SJCRH30 (cell line): ENCODE data around the gene EIF4ENIF1. TPM values are rescaled to one million over a fixed set of nuclear protein-coding genes. Genes with fewer than 3 reads are reported as not detected.
"Not testable (repeated sequence)": the region's sequence is repeated elsewhere in the genome, so short reads cannot be mapped to it uniquely, and the experiment has no call there.

Source experiments
- DNase-seq, 2 experiments: peaks; one replicate each; pipeline ENCODE4 v3.0.0-alpha.2; 2015 to 2020
- H3K27ac ChIP-seq: fragments of 250-450 bp; sonication (Bioruptor Pico); 2 replicates; pipeline ENCODE4 v1.5.1; 2020; ENCODE audit warnings: mild to moderate bottlenecking, moderate library complexity
- H3K27me3 ChIP-seq: fragments of 250-450 bp; sonication (Bioruptor Pico); 2 replicates; pipeline ENCODE4 v1.5.1; 2020; ENCODE audit warnings: mild to moderate bottlenecking, moderate library complexity
- H3K36me3 ChIP-seq: fragments of 250-450 bp; sonication (Bioruptor Pico); 2 replicates; pipeline ENCODE4 v1.5.1; 2020; ENCODE audit warnings: mild to moderate bottlenecking, moderate library complexity
- H3K4me1 ChIP-seq: fragments of 250-450 bp; sonication (Bioruptor Pico); 2 replicates; pipeline ENCODE4 v1.5.1; 2020; ENCODE audit warnings: mild to moderate bottlenecking, moderate library complexity
- H3K4me3 ChIP-seq: fragments of 250-450 bp; sonication (Bioruptor Pico); 2 replicates; pipeline ENCODE4 v1.5.1; 2020; ENCODE audit warnings: mild to moderate bottlenecking, moderate library complexity
- H3K9me3 ChIP-seq: fragments of 250-450 bp; sonication (Bioruptor Pico); replicated peaks from 2 replicates; pipeline ENCODE4 v1.5.1; 2020; ENCODE audit warnings: mild to moderate bottlenecking, moderate library complexity
- total RNA-seq: library from RNA; depleted of rRNA; stranded (reverse); fragments of >200 nt; shearing (Covaris generic); gene quantifications from 2 replicates; pipeline ENCODE4 v1.2.3, GENCODE V29; 2014; rRNA removed

The EIF4ENIF1 gene
- 16.3 and 29.7 TPM in 2 replicates for total RNA-seq

- Histone ChIP-seq H3K4me1 (peaks cover 10% of the 10 kb centered on the region), H3K27ac (peak within 1 kb of the TSS; percentile 96), H3K27me3 (no peaks in the 10 kb centered on the region), H3K9me3 (no peaks in the 10 kb centered on the region), H3K36me3 (peaks cover 23% of the 10 kb centered on the region), H3K4me3 (peak within 1 kb of the TSS; percentile 90)
- DNase-seq: peak; percentile 82 to 85
These were observed at the start of gene EIF4ENIF1 for GRCh38 chr22:31489632-31490495. TSS of gene EIF4ENIF1 (minus strand) at chr22:31489842. CDS start at chr22:31488718, 1,124 bp downstream.

GRCh38 chr22:31538815-31539214, 49.2 kb upstream of the EIF4ENIF1 start:
- no peak overlapping the region for H3K27ac ChIP-seq
- no peaks in the 10 kb centered on the region for H3K36me3 ChIP-seq
- H3K4me1 ChIP-seq: no peaks in the 10 kb centered on the region
- no peak overlapping the region for H3K4me3 ChIP-seq
- no peak for DNase-seq
- no peaks in the 10 kb centered on the region for H3K27me3 ChIP-seq
- H3K9me3 ChIP-seq: no peaks in the 10 kb centered on the region

DNA sequence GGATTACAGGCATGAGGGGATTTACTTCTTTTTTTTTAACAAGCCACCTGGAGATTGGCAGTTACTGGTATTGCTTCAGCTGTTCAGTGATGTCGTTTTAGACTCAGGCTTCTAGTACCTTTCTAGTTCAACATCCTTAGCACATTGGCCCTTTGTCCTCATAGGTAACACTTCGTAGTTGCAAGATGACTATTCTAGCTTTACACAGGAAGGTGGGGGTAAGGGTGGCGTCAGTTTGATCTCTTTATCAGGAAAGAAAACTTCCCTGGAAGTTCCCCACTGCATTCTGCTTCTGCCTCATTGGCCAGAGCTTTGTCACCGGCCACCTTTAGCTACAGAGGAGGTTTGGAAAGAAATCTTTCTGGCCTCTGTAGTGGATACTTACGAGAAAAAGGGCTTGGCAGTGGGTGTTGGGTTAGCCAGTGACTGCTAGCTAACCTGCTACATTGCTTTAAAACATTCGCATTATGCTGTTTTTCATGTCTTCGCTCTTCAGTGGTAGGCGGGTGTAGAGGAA, 47.4 kb upstream of the EIF4ENIF1 start:
- Histone ChIP-seq H3K4me3 (no peak overlapping the region), H3K27me3 (no peaks in the 10 kb centered on the region), H3K36me3 (no peaks in the 10 kb centered on the region), H3K9me3 (no peaks in the 10 kb centered on the region), H3K4me1 (no peaks in the 10 kb centered on the region), H3K27ac (no peak overlapping the region)
- DNase-seq: peak in 1 of 2 experiments; percentile 34

- H3K4me3 ChIP-seq: no peak overlapping the region
- no peaks in the 10 kb centered on the region for H3K4me1 ChIP-seq
- H3K27ac ChIP-seq: no peak overlapping the region
- H3K9me3 ChIP-seq: no peaks in the 10 kb centered on the region
- H3K36me3 ChIP-seq: no peaks in the 10 kb centered on the region
- H3K27me3 ChIP-seq: no peaks in the 10 kb centered on the region
- DNase-seq: no peak
These were observed 43.7 kb upstream of the EIF4ENIF1 start for GRCh38 chr22:31533374-31533773.

DNA sequence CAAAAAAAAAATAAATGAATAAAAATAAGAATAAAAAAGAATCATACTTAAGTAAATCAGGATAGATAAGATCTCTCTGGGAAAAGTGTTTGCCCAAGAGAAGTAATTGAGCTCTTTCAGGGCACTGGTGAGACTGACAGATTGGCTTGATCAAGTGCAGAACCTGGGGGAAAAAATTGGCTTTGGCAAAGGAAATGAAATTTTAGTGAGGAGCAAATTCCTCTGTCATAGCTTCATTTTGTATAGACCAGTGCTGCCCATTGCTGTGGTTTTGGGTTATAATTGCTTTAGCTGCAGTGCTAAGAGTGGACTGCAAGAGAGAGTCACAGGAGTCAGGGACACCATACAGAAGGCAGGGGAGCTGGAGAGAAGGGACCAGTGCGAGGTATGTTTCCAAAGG, 42.4 kb upstream of the EIF4ENIF1 start:
- DNase-seq: no peak

GRCh38 chr22:31530823-31531195, 41.2 kb upstream of the EIF4ENIF1 start:
- H3K9me3 ChIP-seq: no peaks in the 10 kb centered on the region
- no peak overlapping the region for H3K4me3 ChIP-seq
- H3K36me3 ChIP-seq: no peaks in the 10 kb centered on the region
- DNase-seq: no peak
- H3K4me1 ChIP-seq: no peaks in the 10 kb centered on the region
- no peak overlapping the region; the same call in 1 of the 2 replicates for H3K27ac ChIP-seq
- H3K27me3 ChIP-seq: no peaks in the 10 kb centered on the region

More for the DNA sequence above, 42.4 kb upstream of the EIF4ENIF1 start:
- H3K27me3 ChIP-seq: no peaks in the 10 kb centered on the region
- no peak overlapping the region for H3K27ac ChIP-seq
- H3K4me3 ChIP-seq: no peak overlapping the region
- H3K36me3 ChIP-seq: no peaks in the 10 kb centered on the region
- H3K9me3 ChIP-seq: no peaks in the 10 kb centered on the region
- H3K4me1 ChIP-seq: no peaks in the 10 kb centered on the region

GRCh38 chr22:31526270-31526669, 36.6 kb upstream of the EIF4ENIF1 start:
- Histone ChIP-seq H3K36me3 (no peaks in the 10 kb centered on the region; the same call in 1 of the 2 replicates), H3K4me3 (no peak overlapping the region), H3K9me3 (no peaks in the 10 kb centered on the region), H3K27me3 (no peaks in the 10 kb centered on the region), H3K27ac (no peak overlapping the region), H3K4me1 (no peaks in the 10 kb centered on the region)
- no peak for DNase-seq

DNA sequence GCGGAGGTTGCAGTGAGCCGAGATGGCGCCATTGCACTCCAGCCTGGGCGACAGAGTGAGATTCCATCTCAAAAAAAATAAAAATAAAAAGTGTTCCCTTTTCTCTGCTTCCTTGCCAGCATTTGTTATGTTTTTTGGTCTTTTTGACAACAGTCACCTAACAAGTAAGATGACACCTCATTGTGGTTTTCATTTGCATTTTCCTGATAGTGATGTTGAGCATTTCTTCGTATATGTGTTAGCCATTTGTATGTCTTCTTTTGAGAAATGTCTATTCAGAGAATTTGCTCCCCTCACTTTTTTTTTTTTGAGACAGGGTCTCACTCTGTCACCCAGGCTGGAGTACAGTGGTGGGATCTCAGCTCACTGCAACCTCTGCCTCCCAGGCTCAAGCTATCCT, 34.5 kb upstream of the EIF4ENIF1 start:
- not testable (repeated sequence) for H3K27ac ChIP-seq, H3K4me3 ChIP-seq, H3K27me3 ChIP-seq, H3K4me1 ChIP-seq, H3K9me3 ChIP-seq, H3K36me3 ChIP-seq, DNase-seq

DNA sequence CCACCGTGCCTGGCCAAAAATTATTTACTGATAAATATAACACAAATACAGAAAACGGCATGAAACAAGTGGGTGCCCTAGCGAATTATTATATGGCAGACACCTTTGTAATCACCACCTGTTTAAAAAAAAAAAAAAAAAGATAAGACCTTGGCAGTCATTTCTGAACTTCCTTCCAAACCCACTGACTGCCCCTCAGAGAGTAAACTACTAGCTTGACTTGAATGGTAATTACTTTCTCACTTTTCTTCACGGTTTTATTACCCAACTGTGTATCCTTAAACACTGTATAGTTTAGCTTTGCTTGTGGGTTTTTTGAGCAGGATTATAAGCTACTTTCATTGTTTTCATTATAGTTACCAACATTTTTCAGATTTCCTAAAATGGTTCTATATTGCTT, 30.4 kb upstream of the EIF4ENIF1 start:
- Histone ChIP-seq H3K27me3 (no peaks in the 10 kb centered on the region), H3K4me1 (no peaks in the 10 kb centered on the region)

GRCh38 chr22:31509061-31509762, 19.6 kb upstream of the EIF4ENIF1 start:
- no peak overlapping the region for H3K4me3 ChIP-seq
- no peak for DNase-seq
- H3K36me3 ChIP-seq: no peaks in the 10 kb centered on the region
- H3K9me3 ChIP-seq: no peaks in the 10 kb centered on the region
- H3K4me1 ChIP-seq: peaks cover 4% of the 10 kb centered on the region; the same call in 1 of the 2 replicates
- no peak overlapping the region for H3K27ac ChIP-seq
- no peaks in the 10 kb centered on the region for H3K27me3 ChIP-seq

More for the DNA sequence above, 30.4 kb upstream of the EIF4ENIF1 start:
- Histone ChIP-seq H3K27ac (no peak overlapping the region), H3K4me3 (no peak overlapping the region), H3K9me3 (no peaks in the 10 kb centered on the region), H3K36me3 (no peaks in the 10 kb centered on the region; the same call in 1 of the 2 replicates)
- DNase-seq: no peak

DNA sequence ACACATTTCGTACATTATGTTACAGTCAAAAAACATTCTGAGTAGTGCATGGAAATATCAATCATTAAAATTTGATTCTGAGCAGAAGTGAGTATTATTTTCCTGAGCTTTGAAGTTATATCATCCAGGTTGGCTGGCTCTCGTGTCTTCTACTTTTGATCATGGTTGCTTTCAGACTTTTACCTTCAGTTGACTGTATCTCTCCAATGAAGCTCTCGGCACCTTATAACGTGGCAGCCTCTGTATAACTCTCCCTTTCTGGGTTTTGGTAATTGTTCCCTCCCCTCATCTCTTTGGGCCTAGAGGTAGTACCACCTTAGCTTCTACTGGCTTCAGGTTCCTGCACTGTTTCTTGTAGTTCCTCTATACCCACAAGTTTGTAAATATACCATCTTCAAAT, 18.9 kb upstream of the EIF4ENIF1 start:
- peaks cover 4% of the 10 kb centered on the region; the same call in 1 of the 2 replicates for H3K4me1 ChIP-seq
- H3K27ac ChIP-seq: no peak overlapping the region
- H3K9me3 ChIP-seq: no peaks in the 10 kb centered on the region
- no peaks in the 10 kb centered on the region for H3K36me3 ChIP-seq
- H3K27me3 ChIP-seq: no peaks in the 10 kb centered on the region
- no peak overlapping the region for H3K4me3 ChIP-seq
- DNase-seq: no peak

DNA sequence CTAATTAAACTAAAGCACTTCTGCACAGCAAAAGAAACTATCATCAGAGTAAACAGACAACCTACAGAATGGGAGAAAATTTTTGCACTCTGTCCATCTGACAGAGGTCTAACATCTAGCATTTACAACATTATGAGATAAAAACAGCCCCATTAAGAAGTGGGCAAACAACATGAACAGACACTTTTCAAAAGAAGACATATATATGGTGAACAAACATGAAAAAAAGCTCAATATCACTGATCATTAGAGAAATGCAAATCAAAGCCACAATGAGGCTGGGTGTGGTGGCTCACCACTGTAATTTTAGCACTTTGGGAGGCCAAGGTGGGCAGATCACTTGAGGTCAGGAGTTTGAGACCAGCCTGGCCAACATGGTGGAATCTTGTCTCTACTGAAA, 17.9 kb upstream of the EIF4ENIF1 start:
- not testable (repeated sequence) for H3K36me3 ChIP-seq, H3K27ac ChIP-seq, H3K4me1 ChIP-seq, DNase-seq, H3K9me3 ChIP-seq, H3K4me3 ChIP-seq, H3K27me3 ChIP-seq

GRCh38 chr22:31504282-31504681, 14.6 kb upstream of the EIF4ENIF1 start:
- no peak for DNase-seq
- no peak overlapping the region for H3K27ac ChIP-seq

GRCh38 chr22:31503211-31503964, 13.7 kb upstream of the EIF4ENIF1 start:
- DNase-seq: no peak
- Histone ChIP-seq H3K4me1 (no peaks in the 10 kb centered on the region), H3K9me3 (no peaks in the 10 kb centered on the region), H3K27ac (no peak overlapping the region), H3K4me3 (no peak overlapping the region), H3K27me3 (no peaks in the 10 kb centered on the region), H3K36me3 (no peaks in the 10 kb centered on the region)

More at GRCh38 chr22:31504282-31504681, 14.6 kb upstream of the EIF4ENIF1 start:
- Histone ChIP-seq H3K36me3 (no peaks in the 10 kb centered on the region), H3K27me3 (no peaks in the 10 kb centered on the region), H3K4me3 (no peak overlapping the region), H3K4me1 (peaks cover 4% of the 10 kb centered on the region; the same call in 1 of the 2 replicates), H3K9me3 (no peaks in the 10 kb centered on the region)
